ENCODE data around the gene IFT74.

IFT74 gene

DNA sequence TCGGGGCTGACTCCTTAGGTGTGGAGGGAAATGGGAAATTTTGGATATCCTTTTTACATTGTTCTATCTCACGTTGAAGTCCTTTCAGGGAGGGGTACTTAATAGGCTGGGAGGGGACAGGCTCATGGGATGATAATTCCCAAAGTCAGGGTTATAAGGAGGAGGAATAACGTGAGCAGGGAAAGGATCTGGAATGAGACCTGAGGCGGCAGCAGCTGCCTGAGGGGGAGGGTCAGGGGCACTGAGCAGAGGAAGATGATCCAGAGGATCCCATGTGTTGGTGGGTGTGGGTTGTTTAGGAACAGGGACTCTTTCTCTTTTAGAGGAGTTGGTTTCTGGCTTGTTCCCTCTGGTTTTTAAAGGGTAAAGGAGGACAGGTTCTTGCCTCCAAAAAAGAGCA lies 18.7 kb downstream of the IFT74 start:
- no peak for DNase-seq (ENCODE audit: low read depth)

DNA sequence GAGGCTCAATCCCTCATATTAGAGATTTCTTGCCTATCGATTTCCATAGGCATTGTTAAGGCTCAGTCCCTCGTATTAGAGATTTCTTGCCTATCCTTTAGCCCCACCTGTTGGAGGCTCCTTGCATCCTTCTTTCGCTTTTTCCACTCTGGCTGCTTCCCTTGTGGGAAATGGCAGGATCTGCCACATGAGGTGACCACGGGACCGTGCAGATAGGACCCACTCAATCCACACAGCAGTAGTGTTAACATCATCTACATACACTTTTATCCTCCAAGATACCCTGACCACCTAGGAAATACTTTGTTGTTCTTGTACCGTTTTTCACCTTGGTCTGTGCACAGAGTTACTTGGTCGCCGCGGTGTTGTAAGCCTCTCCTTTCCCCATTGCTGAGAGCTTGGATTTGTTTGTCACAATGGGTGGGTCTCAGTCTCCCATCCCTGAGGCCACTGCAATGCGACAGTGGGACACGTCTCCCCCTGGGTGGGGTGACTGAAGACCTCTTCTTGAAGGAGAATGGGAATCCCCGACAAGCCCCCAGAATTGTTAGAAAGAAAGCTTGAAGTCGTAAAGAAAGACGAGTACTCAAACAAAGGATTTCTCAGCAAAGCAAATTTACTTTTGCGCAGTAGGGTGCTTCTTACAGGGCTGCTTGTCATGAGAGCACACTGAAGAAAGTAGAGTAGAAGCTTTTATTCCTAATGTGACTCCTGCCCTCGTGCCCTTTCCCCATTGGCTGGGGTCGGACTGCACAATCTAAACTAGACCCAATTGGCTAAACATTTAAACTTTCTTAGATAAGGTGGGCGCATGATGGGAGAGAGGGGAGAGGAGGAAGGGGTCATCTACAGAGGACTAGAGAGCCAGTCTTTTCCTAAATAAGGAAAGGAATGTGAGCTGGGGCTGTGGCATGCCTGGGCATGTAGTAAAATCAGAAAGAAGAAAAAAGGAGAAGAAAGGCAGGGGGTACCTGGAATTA lies 19.8 kb downstream of the IFT74 start:
- DNase-seq (ENCODE audit: low read depth): peak; percentile 44

DNA sequence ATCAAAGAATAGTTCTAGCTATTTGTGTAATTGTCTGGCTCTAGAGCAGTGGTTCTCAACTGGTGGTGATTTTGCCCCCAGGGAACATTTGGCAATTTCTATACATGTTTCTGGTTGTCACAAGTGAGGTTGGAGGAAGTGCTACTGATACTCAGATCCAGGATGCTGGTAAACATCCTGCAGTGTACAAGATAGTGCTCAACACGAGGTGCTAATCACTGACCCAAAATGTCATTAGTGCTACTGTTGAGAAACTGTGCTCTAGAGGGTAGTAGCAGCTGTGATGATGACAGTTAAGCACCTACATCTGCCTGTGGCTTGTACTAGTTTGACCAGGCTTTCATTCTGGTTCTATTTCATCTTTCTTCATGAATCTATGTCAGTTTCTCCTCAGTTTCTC lies 27.1 kb downstream of the IFT74 start:
- no peak for DNase-seq (ENCODE audit: low read depth)

- no peak for DNase-seq (ENCODE audit: low read depth)
Observed at GRCh38 chr9:26995810-26996209, 39.6 kb downstream of the IFT74 start.

- DNase-seq (ENCODE audit: low read depth): no peak
Observed at GRCh38 chr9:27003426-27004077, 47.3 kb downstream of the IFT74 start.

DNA sequence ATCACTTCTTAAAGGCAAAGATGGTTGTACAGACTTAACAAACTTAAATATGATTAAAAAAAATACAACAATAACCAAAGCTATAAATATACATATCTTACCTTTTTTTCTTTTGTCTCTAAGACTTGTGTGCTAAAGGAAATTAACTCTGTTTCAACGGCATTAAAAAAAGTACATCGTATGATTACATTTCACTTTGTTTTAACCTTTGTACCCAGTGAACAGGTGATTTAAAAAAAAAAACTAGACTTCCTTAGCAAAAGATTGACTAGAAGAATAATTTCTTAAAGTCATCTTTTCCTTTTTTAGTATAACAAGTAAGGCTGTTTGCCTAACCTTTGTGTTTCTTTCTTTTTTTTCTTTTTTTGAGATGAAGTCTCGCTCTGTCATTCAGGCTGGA lies 49.3 kb downstream of the IFT74 start, which contains the start of gene LRRC19:
Gene LRRC19, minus strand, starts transcription at position 182 of the 400 bp plus-strand sequence. CDS start 5,978 bp downstream, outside the sequence.
- no peak for DNase-seq (ENCODE audit: low read depth)

DNA sequence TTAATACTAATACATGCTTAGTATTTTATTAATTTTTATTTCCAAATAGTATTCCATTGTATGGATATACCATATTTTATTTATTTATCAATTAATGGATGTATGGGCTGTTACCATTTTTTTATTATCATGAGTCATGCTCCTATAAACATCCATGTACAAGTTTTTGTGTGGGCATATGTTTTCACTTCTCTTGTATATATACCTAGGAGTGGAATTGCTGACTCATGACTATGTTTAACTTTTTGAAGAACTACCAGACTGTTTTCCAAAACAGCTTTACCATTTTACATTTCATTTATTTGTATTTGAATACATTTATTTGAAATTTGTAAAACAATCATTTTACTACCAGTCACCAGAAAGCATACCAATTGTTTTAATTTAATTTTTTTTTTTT lies 63.4 kb downstream of the IFT74 start:
- DNase-seq (ENCODE audit: low read depth): peak; percentile 81

GRCh38 chr9:27022920-27023319 lies 66.7 kb downstream of the IFT74 start:
- no peak for DNase-seq (ENCODE audit: low read depth)

- DNase-seq (ENCODE audit: low read depth): no peak
Observed at GRCh38 chr9:27029186-27029585, 73.0 kb downstream of the IFT74 start.

DNA sequence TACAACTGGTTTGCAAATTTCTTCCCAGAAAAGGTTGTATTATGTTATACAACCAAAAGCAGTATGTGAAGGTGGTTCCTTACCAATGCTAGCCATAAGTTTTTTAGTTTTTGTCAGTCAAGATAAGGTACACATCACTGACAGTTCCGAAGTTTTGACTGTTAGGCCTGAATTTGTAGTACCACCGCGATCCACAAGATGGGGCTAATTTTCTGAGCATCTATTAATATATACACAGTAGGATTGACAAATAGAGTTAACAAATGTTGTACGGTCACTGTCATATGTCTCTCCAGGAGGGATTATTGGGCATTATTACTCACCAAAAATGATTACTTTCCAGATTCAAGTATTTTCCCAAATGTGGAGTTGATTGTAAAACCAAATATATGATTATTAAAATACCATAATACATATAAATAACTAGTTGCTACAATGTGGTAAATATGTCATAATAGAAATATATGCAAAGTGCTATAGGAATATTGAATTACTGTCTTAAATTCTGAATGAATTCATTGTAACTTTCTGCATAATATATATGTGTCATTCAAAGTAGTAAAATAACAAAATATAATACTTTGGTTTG lies 77.7 kb downstream of the IFT74 start:
- peak; percentile 56 for DNase-seq (ENCODE audit: low read depth)

DNA sequence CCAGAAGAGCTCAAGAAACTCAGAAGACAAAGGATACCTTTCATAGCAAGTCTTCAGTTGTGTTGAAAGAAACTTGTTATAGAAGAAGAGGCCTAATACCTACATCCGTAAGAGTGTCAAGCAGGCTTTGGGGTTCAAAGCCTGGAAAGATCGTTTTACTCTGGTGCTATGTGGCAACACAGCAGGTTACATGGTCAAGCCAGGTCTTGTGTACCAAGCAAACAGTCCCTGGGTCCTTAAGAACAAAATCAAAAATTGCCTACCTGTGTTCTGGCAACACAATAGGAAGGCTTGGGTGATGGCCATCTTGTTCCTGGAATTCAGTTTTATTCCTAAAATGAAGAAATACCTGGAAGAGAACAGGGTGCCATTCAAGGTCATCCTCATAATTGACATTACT lies 81.3 kb downstream of the IFT74 start:
- DNase-seq (ENCODE audit: low read depth): no peak

DNA sequence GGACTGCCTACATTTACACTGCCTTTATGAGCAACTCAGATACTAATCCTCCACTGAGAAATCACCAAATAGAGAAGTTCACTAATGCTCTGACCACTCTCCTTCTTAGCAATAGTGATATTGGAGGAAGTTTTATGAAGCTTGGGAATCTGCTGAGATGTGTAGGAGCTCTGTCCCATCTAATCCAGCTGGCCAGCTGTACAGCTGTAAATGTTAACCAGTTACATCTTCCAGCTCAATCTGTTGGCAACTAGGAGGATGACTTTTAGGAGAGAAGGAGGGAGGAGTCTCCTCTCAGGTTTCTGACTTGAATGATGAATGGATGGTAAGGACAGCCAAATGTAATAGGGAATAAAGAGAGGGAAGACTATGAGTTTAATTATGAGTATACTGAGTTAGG lies 85.5 kb downstream of the IFT74 start:
- DNase-seq (ENCODE audit: low read depth): no peak

DNA sequence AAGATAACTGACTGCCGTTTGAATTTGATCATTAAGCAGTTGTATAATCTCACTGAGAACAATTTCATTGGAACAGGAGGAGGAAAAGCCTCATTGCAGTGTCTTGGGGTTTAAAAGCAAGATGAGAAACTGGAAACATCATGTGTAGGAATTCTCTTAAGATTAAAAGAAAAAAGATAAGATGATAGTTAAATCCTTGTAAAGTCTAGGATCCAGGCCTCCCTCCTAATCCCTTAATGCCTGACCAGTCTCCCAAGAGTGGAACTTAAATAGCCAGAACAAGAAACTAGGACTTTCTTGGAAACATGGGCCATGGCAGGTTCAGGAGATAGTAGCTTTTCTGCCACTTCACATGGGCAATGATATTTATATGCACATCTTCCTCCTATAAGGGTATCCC lies 86.3 kb downstream of the IFT74 start:
- DNase-seq (ENCODE audit: low read depth): no peak

- no peak for DNase-seq (ENCODE audit: low read depth)
Observed at GRCh38 chr9:27043176-27043575, 87.0 kb downstream of the IFT74 start.

- no peak for DNase-seq (ENCODE audit: low read depth)
Observed at GRCh38 chr9:27047136-27047535, 90.9 kb downstream of the IFT74 start.

DNA sequence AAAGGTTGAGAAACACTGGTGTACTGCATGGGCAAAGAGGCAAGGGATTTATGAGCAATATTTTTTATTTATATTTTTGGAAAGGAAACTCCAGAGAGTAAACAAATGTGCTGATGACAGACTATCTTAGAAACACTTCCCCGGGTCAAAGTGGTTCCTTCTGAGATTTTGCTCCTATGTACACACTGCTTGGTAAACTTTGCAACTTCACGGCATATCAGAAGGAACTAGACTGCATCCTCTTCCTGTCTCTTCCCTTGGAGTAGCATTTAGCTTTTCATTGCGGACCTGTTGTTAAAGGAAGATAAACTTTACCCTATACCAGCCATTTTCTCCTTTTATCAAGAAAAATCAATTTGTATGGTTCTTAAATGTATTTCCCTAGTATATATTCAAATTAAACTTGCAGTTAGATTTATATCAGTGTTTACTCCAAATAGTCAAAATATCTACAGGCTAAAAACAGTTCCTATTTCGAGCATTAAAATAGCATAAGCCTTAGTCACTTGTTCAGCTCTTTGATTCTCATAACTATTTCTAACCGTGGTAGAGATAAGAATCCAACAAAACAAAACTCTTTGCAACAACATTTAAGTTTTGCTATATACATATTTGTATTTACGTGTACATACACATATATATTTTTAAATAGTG lies 97.3 kb downstream of the IFT74 start:
- DNase-seq (ENCODE audit: low read depth): peak; percentile 59

- DNase-seq (ENCODE audit: low read depth): no peak
Observed at GRCh38 chr9:27054125-27054524, 97.9 kb downstream of the IFT74 start.

- no peak for DNase-seq (ENCODE audit: low read depth)
Observed at GRCh38 chr9:27054841-27055240, 98.6 kb downstream of the IFT74 start.

DNA sequence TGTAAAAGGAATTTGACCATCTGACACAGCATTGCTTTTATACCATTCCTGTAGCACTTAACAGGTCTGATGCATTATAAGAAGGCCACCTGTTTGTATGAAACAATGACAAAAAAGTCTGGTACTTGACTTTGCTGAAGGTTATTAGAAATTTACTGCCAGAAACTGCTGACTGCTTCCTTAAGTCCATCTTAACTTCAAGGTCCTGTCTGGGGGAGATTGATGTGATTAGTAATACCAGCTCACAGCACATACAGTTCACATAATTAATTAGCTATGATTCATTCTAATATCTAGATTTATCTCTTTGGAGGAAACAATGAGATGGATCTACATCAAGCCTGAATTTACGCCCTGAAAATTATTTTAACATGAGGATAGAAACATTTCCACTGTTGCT lies 103.2 kb downstream of the IFT74 start:
- DNase-seq (ENCODE audit: low read depth): no peak

DNA sequence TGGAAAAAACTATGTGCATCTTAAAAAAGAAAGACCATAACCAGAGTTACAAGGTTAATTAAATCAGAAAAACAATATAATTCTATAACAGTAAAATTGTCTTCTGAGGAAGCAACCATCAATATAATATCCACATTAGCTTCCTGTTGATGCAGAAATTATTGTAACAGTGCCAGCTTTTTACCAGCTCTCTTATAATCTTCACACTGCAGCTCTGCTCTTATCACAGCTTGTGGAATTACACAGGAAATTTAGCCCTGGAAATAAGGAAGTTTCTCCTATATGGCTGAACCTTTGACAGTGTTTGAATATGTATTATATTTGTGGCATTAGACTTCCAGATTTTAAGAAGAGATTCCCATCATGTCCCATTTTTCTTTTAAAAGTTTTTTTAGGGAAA lies 103.7 kb downstream of the IFT74 start:
- DNase-seq (ENCODE audit: low read depth): peak; percentile 14

DNA sequence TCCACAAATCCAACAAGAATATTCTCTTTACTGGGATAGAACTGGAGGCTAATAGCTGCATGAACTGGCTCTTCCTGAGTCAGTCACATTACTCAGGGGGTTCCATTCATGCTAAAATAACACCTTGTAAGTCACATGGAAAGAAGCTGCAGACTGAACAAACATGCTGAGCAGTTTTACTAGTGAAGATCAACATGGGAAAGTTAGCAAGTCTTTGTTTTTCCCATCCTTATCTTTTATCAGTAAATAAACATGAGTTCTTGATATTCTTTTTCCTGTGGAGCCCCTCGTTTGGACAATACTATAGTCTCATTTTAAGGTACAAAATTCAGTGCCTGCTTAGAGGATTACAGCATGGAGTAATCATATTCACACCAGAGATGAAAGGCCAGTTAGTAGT lies 109.1 kb downstream of the IFT74 start:
- DNase-seq (ENCODE audit: low read depth): no peak

Data from iris pigment epithelial cell (primary cell).